H9 (cell line): ENCODE results near the gene AAMP. TPM values are rescaled to one million over a fixed set of nuclear protein-coding genes. Genes with fewer than 3 reads are reported as not detected.

ENCODE experiments used
- DNase-seq: peaks from one replicate; pipeline ENCODE4 v3.0.0-alpha.2; 2017
- H2AFZ ChIP-seq: one replicate; pipeline ENCODE4 v1.6.1; 2013; ENCODE audit warnings: mild to moderate bottlenecking, low read length, control low read depth, moderate library complexity
- H2AK5ac ChIP-seq: 2 replicates; pipeline ENCODE4 v1.6.1; 2013; ENCODE audit warnings: low read length, control low read depth, mixed read lengths; ENCODE audit not compliant: insufficient read length
- H2BK120ac ChIP-seq: one replicate; pipeline ENCODE4 v1.6.1; 2013; ENCODE audit warnings: low read depth, mild to moderate bottlenecking, low read length, control low read depth, inconsistent platforms; ENCODE audit not compliant: poor library complexity, severe bottlenecking
- H2BK12ac ChIP-seq: 2 replicates; pipeline ENCODE4 v1.6.1; 2013; ENCODE audit warnings: low read length, control low read depth, mixed read lengths, low read depth; ENCODE audit not compliant: insufficient read length
- H2BK15ac ChIP-seq: 2 replicates; pipeline ENCODE4 v1.6.1; 2013; ENCODE audit warnings: low read depth, low read length, control low read depth
- H2BK20ac ChIP-seq: one replicate; pipeline ENCODE4 v1.6.1; 2013; ENCODE audit warnings: low read depth, mild to moderate bottlenecking, low read length, control low read depth, inconsistent platforms; ENCODE audit not compliant: poor library complexity, severe bottlenecking
- H2BK5ac ChIP-seq: 2 replicates; pipeline ENCODE4 v1.6.1; 2013; ENCODE audit warnings: low read length, control low read depth, mixed read lengths; ENCODE audit not compliant: insufficient read length
- H3K14ac ChIP-seq: 2 replicates; pipeline ENCODE4 v1.6.1; 2013; ENCODE audit warnings: low read length, control low read depth; ENCODE audit not compliant: insufficient read depth
- H3K18ac ChIP-seq: 2 replicates; pipeline ENCODE4 v1.6.1; 2013; ENCODE audit warnings: low read depth, mild to moderate bottlenecking, mixed read lengths, low read length, control low read depth; ENCODE audit not compliant: insufficient read length
- H3K23ac ChIP-seq: 2 replicates; pipeline ENCODE4 v1.6.1; 2013; ENCODE audit warnings: low read length, control low read depth, mixed read lengths, low read depth; ENCODE audit not compliant: insufficient read length
- H3K23me2 ChIP-seq: 2 replicates; pipeline ENCODE4 v1.6.1; 2013; ENCODE audit warnings: low read depth, mild to moderate bottlenecking, mixed read lengths, low read length, control low read depth; ENCODE audit not compliant: insufficient read length, poor library complexity, severe bottlenecking
- H3K27ac ChIP-seq: 2 replicates; pipeline ENCODE4 v1.5.1; 2013; ENCODE audit warnings: low read length, control low read depth, mixed read lengths, low read depth; ENCODE audit not compliant: insufficient read length
- H3K27me3 ChIP-seq: 2 replicates; pipeline ENCODE4 v1.6.1; 2013; ENCODE audit warnings: low read length, control low read depth, inconsistent platforms; ENCODE audit not compliant: insufficient read depth
- H3K4ac ChIP-seq: 2 replicates; pipeline ENCODE4 v1.6.1; 2013; ENCODE audit warnings: low read depth, mild to moderate bottlenecking, control low read depth, inconsistent platforms, low read length, moderate library complexity
- H3K4me1 ChIP-seq: 2 replicates; pipeline ENCODE4 v1.6.1; 2013; ENCODE audit warnings: low read length, control low read depth, inconsistent platforms; ENCODE audit not compliant: insufficient read depth
- H3K4me2 ChIP-seq: 2 replicates; pipeline ENCODE4 v1.6.1; 2013; ENCODE audit warnings: low read length, control low read depth, mixed read lengths; ENCODE audit not compliant: insufficient read length, insufficient read depth
- H3K56ac ChIP-seq: 2 replicates; pipeline ENCODE4 v1.6.1; 2013; ENCODE audit warnings: low read depth, mild to moderate bottlenecking, mixed read lengths, low read length, control low read depth; ENCODE audit not compliant: insufficient read length
- H3K79me1 ChIP-seq: 2 replicates; pipeline ENCODE4 v1.6.1; 2013; ENCODE audit warnings: low read depth, mild to moderate bottlenecking, moderate library complexity, low read length, control low read depth, inconsistent platforms; ENCODE audit not compliant: insufficient read depth, poor library complexity, severe bottlenecking
- H3K79me2 ChIP-seq: 2 replicates; pipeline ENCODE4 v1.6.1; 2013; ENCODE audit warnings: low read length, control low read depth, inconsistent platforms; ENCODE audit not compliant: insufficient read depth
- H3K9ac ChIP-seq: 2 replicates; pipeline ENCODE4 v1.6.1; 2013; ENCODE audit warnings: low read length, control low read depth, mixed read lengths; ENCODE audit not compliant: insufficient read length; ENCODE audit errors: extremely low read depth
- H3K9me3 ChIP-seq: one replicate; pipeline ENCODE4 v1.6.1; 2013; ENCODE audit warnings: low read depth, low read length, inconsistent platforms; ENCODE audit not compliant: control insufficient read depth
- H3T11ph ChIP-seq: one replicate; pipeline ENCODE4 v1.6.1; 2013; ENCODE audit warnings: mild to moderate bottlenecking, low read length, control low read depth, inconsistent platforms
- H4K20me1 ChIP-seq: one replicate; pipeline ENCODE4 v1.6.1; 2013; ENCODE audit not compliant: control insufficient read depth, insufficient read length, insufficient read depth
- H4K5ac ChIP-seq: 2 replicates; pipeline ENCODE4 v1.6.1; 2013; ENCODE audit warnings: low read depth, mild to moderate bottlenecking, mixed read lengths, low read length, control low read depth; ENCODE audit not compliant: insufficient read length
- H4K8ac ChIP-seq: replicated peaks from 2 replicates; pipeline ENCODE4 v1.6.1; 2013; ENCODE audit warnings: low read length, control low read depth, mixed read lengths, low read depth; ENCODE audit not compliant: insufficient read length
- H4K91ac ChIP-seq: 2 replicates; pipeline ENCODE4 v1.6.1; 2013; ENCODE audit warnings: low read depth, mild to moderate bottlenecking, moderate library complexity, mixed read lengths, low read length, control low read depth; ENCODE audit not compliant: insufficient read length
- H3K27ac Mint-ChIP-seq, 3 experiments: 2 replicates in 2 of 3; 3 replicates in 1 of 3; pipeline ENCODE4 v1.8.0; 2020 to 2021; ENCODE audit warnings: mixed read lengths in 3 of 3, mild to moderate bottlenecking in 1 of 3, moderate library complexity in 1 of 3
- H3K27me3 Mint-ChIP-seq: 2 replicates; pipeline ENCODE4 v1.8.0; 2021; ENCODE audit warnings: low read depth, mild to moderate bottlenecking, moderate library complexity, mixed read lengths
- H3K36me3 Mint-ChIP-seq, 3 experiments: 2 replicates in 2 of 3; 3 replicates in 1 of 3; pipeline ENCODE4 v1.8.0; 2020 to 2021; ENCODE audit warnings: low read depth in 3 of 3, mixed read lengths in 3 of 3; ENCODE audit not compliant: insufficient read depth in 1 of 3
- H3K4me1 Mint-ChIP-seq, 2 experiments: 2 replicates each; pipeline ENCODE4 v1.8.0; 2020; ENCODE audit warnings: mixed read lengths in 2 of 2
- H3K4me3 Mint-ChIP-seq, 2 experiments: 2 replicates in 1 of 2; 3 replicates in 1 of 2; pipeline ENCODE4 v1.8.0; 2020 to 2021; ENCODE audit warnings: mild to moderate bottlenecking in 2 of 2, mixed read lengths in 2 of 2, moderate library complexity in 1 of 2
- H3K9me3 Mint-ChIP-seq, 2 experiments: 2 replicates in 1 of 2; 3 replicates in 1 of 2; pipeline ENCODE4 v1.8.0; 2020; ENCODE audit warnings: mild to moderate bottlenecking in 2 of 2, mixed read lengths in 2 of 2, moderate library complexity in 1 of 2
- CTCF ChIP-seq: fragments of 200-600 bp; sonication (generic); conservative IDR thresholded peaks from 3 replicates; pipeline ENCODE4 v1.8.0; 2021; ENCODE audit warnings: antibody characterized with exemption, mild to moderate bottlenecking
- WGBS: extraction: QIAGEN DNeasy Blood & Tissue Kit; methylation state at CpG from one replicate; pipeline ENCODE4 v1.1.7; 2013; ENCODE audit warnings: missing lambda C conversion rate, low lambda C conversion rate, mixed read lengths; ENCODE audit not compliant: insufficient read length; ENCODE audit errors: extremely low coverage; 5-methylcytosine and 5-hydroxymethylcytosine counted together
- total RNA-seq: library from RNA; stranded (reverse); gene quantifications from 2 replicates; pipeline ENCODE4 v1.2.1, GENCODE V29; 2021

Gene AAMP
- total RNA-seq, 1 experiment from 2014 or later = 103 TPM

GRCh38 chr2:218260166-218260565, 9.8 kb downstream of the AAMP start:
- Histone ChIP-seq H3K14ac (no peak overlapping the region), H3K23ac (no peak overlapping the region), H3K79me2 (no peaks in the 10 kb centered on the region), H3K79me1 (no peaks in the 10 kb centered on the region), H2BK120ac (no peak overlapping the region), H2AK5ac (no peak overlapping the region), H3K27me3 (no peaks in the 10 kb centered on the region), H2BK5ac (no peak overlapping the region), H3K9ac (no peak overlapping the region), H2BK12ac (no peak overlapping the region), H3K9me3 (no peaks in the 10 kb centered on the region), H3K18ac (no peak overlapping the region), H4K91ac (no peak overlapping the region), H2AFZ (no peak overlapping the region), H4K20me1 (no peaks in the 10 kb centered on the region), H2BK15ac (no peak overlapping the region), H3K56ac (no peak overlapping the region), H3K4me1 (peaks cover 4% of the 10 kb centered on the region; the same call in 1 of the 2 replicates), H4K5ac (no peak overlapping the region), H2BK20ac (no peak overlapping the region), H3T11ph (no peak overlapping the region), H3K23me2 (no peaks in the 10 kb centered on the region), H3K4me2 (no peak overlapping the region), H4K8ac (no peak overlapping the region), H3K4ac (no peak overlapping the region), H3K27ac (no peak overlapping the region)
- H3K27ac Mint-ChIP-seq = peak overlapping the region in 2 of 3 experiments; percentile 55 to 79; a peak in 1 of 7 replicates
- H3K36me3 Mint-ChIP-seq = peaks cover 3 to 25% (median 19%) of the 10 kb centered on the region in 3 experiments
- WGBS = no CpG with 5 or more reads among the region's 5 CpGs
- H3K27me3 Mint-ChIP-seq = no peaks in the 10 kb centered on the region
- peaks cover 23 to 34% of the 10 kb centered on the region in 2 experiments for H3K4me1 Mint-ChIP-seq
- 0 out of 5 replicates have a peak overlapping the region, but pooled peaks of 1 of the 2 experiments have one; percentile 17 for H3K4me3 Mint-ChIP-seq
- no peaks in the 10 kb centered on the region for H3K9me3 Mint-ChIP-seq
- DNase-seq = no peak
- no peak for TF ChIP-seq CTCF
